ENCODE results near the gene SPAG6. TPM values are rescaled to one million over a fixed set of nuclear protein-coding genes. Genes with fewer than 3 reads are reported as not detected.

SPAG6 gene
- total RNA-seq, 1 experiment from 2014 or later = not detected

DNA sequence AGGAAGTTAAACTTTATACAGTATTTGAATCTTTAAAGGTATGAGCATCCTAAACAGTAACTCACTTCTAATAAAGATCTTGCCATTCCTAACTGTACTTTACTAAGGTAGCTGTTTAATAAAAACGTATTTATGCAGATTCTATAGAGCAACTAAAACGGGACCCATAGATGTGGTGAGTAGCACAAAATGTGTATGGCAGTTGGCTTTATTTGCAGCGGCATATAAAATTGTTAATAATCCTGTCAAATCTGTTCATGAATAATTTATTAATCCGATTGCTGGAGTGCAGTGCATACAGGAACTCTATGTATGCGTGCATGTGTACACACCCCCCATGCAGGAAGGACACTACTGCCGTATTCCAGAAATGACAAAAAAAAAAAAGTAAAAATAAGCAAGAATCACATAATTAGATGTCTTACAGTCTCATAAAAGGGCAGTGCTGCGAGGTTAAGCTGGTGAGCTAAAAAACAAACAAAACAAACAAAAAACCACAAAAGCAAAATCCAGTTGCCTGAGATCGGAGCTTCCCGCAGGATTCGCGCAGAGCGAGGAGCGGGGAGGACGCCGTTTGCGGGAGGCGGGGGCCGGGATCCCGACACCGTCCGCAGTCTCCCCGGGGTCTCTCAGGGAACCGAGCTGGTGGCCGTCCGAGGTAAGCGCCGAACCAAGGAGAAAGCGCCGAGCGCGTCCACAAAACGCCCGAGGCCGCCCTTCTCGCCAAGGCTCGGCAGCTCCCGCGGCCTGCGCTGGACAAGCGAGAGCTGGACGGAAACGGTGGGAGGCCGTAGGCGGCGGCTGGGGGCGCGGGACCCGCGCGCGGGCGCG, 29.6 kb upstream of the SPAG6 start:
- peaks cover 30% of the 10 kb centered on the region for H3K36me3 Mint-ChIP-seq (ENCODE audit: insufficient read depth, unreplicated experiment)
- TF ChIP-seq, protein P1, sequence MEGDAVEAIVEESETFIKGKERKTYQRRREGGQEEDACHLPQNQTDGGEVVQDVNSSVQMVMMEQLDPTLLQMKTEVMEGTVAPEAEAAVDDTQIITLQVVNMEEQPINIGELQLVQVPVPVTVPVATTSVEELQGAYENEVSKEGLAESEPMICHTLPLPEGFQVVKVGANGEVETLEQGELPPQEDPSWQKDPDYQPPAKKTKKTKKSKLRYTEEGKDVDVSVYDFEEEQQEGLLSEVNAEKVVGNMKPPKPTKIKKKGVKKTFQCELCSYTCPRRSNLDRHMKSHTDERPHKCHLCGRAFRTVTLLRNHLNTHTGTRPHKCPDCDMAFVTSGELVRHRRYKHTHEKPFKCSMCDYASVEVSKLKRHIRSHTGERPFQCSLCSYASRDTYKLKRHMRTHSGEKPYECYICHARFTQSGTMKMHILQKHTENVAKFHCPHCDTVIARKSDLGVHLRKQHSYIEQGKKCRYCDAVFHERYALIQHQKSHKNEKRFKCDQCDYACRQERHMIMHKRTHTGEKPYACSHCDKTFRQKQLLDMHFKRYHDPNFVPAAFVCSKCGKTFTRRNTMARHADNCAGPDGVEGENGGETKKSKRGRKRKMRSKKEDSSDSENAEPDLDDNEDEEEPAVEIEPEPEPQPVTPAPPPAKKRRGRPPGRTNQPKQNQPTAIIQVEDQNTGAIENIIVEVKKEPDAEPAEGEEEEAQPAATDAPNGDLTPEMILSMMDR (IDR thresholded peaks at IDR 0.05; ENCODE audit: unreplicated experiment) = no peak
- no TSS peak for BruUV-seq (replicated peaks)
- peak overlapping the region; percentile 86 for H3K4me3 Mint-ChIP-seq (ENCODE audit: low read depth, unreplicated experiment)
- no peak for DNase-seq
- no peaks in the 10 kb centered on the region for H3K27me3 Mint-ChIP-seq (ENCODE audit: unreplicated experiment)
- CTCF ChIA-PET = interaction anchor here (0.8 to 0.9 kb wide), 3 partner anchors 25 to 312 kb away, joined by 3 to 5 read pairs (median 4); no protein-coding TSS in a partner anchor
- intact Hi-C loops (cut with micrococcal nuclease; ENCODE audit: unreplicated experiment) = loop anchor here (5.0 kb wide), 2 partner anchors 88 to 313 kb away; partner anchors contain the start of gene DNAJC1
- no peaks in the 10 kb centered on the region for H3K4me1 Mint-ChIP-seq (ENCODE audit: low read depth, unreplicated experiment)
- peak overlapping the region; percentile 98 for H3K27ac Mint-ChIP-seq (ENCODE audit: unreplicated experiment)
- H3K9me3 Mint-ChIP-seq (ENCODE audit: low read depth, unreplicated experiment) = no peaks in the 10 kb centered on the region

DNA sequence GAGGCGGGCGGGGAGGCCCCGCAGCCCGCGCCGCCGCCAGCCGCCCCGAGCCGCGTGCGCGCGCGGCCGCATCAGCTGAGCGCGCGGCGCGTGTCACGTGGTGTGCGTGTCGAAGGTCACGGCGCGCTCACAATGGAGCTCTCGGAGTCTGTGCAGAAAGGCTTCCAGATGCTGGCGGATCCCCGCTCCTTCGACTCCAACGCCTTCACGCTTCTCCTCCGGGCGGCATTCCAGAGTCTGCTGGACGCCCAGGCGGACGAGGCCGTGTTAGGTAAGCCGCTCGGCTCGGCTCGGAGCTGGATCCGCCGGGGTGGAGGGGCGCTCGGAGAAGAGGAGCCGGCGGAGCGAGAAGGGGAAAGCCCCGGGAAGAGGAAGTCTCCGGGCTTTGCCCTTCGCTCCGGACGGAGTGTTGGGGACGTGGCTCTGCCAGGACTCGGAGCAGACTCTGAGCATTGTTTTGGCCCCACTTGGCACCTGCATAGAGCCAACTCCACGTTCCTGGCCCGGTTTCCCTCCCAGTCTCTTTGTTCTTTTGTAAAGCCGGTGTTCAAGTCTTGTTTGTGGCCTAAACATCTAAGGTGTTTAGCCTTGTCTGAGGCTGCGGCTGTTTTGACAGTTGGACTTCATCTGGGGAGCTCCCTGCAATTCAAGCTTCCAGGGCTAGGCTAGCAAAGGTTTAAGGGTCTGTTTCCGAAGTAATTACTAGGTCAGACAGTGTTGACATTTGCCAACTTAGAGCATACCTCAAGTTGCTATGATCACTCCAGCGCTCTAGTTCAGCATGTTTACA, 28.8 kb upstream of the SPAG6 start, which contains the start of gene COMMD3:
Gene COMMD3, plus strand, starts transcription at position 103 of the 790 bp plus-strand sequence. Its CDS starts 30 bp downstream, at position 133.
- no TSS peak for BruUV-seq (replicated peaks)
- TF ChIP-seq, protein P1 (IDR thresholded peaks at IDR 0.05; ENCODE audit: unreplicated experiment) = no peak
- peaks cover 36% of the 10 kb centered on the region for H3K36me3 Mint-ChIP-seq (ENCODE audit: insufficient read depth, unreplicated experiment)
- H3K4me3 Mint-ChIP-seq (ENCODE audit: low read depth, unreplicated experiment) = peak within 1 kb of the TSS; percentile 86
- no peaks in the 10 kb centered on the region for H3K9me3 Mint-ChIP-seq (ENCODE audit: low read depth, unreplicated experiment)
- peak within 1 kb of the TSS; percentile 98 for H3K27ac Mint-ChIP-seq (ENCODE audit: unreplicated experiment)
- H3K27me3 Mint-ChIP-seq (ENCODE audit: unreplicated experiment) = no peaks in the 10 kb centered on the region
- intact Hi-C loops (cut with micrococcal nuclease; ENCODE audit: unreplicated experiment) = loop anchor here (5.0 kb wide), 2 partner anchors 89 to 314 kb away; partner anchors contain the start of gene DNAJC1
- DNase-seq = peak; percentile 80
- CTCF ChIA-PET = interaction anchor here (0.5 to 0.9 kb wide), 4 partner anchors 24 to 312 kb away, joined by 3 to 5 read pairs (median 4); no protein-coding TSS in a partner anchor
- no peaks in the 10 kb centered on the region for H3K4me1 Mint-ChIP-seq (ENCODE audit: low read depth, unreplicated experiment)

DNA sequence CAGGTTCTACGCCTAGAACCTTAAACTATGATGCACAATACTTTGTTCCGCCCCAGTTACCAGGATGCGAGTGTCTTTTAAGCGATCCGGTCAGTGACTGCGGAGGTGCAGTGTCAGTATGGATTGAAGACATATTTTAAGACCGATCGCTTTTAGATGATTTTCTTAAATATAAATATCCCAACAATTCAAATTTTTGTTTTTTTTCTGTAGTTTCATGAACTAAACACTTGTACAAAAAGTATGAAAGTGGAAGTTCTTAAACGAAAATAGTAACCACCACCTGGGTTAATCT, 28.3 kb upstream of the SPAG6 start:
- Mint-ChIP-seq H3K27me3 (ENCODE audit: unreplicated experiment) (peaks cover 3% of the 10 kb centered on the region), H3K27ac (ENCODE audit: unreplicated experiment) (peak overlapping the region; percentile 55), H3K4me3 (ENCODE audit: low read depth, unreplicated experiment) (peak overlapping the region; percentile 86), H3K36me3 (ENCODE audit: insufficient read depth, unreplicated experiment) (peaks cover 41% of the 10 kb centered on the region), H3K9me3 (ENCODE audit: low read depth, unreplicated experiment) (no peaks in the 10 kb centered on the region), H3K4me1 (ENCODE audit: low read depth, unreplicated experiment) (no peaks in the 10 kb centered on the region)
- intact Hi-C loops (cut with micrococcal nuclease; ENCODE audit: unreplicated experiment) = loop anchor here (5.0 kb wide), 2 partner anchors 90 to 315 kb away; partner anchors contain the start of gene DNAJC1
- TF ChIP-seq, protein P1 (IDR thresholded peaks at IDR 0.05; ENCODE audit: unreplicated experiment) = no peak
- no peak for DNase-seq
- TSS peak; percentile 46 for BruUV-seq (replicated peaks)
- CTCF ChIA-PET = no interaction called here

DNA sequence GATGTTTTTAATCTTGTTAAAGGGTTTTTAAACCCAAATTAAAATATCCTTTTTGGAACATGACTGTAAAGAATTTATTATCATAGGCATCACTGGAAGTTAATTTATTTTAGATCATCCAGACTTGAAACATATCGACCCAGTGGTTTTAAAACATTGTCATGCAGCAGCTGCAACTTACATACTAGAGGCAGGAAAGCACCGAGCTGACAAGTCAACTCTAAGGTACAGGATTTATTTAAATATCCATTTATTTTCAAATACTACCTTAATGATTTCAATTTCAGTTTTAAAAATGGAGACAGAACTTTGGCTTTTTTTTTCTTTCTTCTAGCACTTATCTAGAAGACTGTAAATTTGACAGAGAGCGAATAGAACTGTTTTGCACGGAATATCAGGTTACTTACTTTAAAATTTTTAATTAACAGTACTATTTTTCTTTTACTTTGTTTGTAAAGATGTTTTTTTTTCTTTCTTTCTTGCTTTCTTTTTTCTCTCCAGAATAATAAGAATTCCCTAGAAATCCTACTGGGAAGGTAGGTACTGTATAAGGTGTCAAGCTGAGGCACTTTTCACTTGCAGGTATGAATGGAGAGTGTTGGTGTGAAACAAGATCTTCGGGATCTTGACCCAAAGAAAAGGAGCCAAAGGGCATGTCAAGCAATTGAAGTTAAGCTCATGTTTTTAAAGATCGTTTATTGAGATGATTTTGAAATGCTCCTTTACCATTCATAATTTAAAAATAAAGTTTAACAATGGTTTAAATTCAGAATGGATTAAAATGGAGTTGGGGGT, 27.3 kb upstream of the SPAG6 start:
- no peak for DNase-seq
- H3K27ac Mint-ChIP-seq (ENCODE audit: unreplicated experiment) = no peak overlapping the region
- peaks cover 8% of the 10 kb centered on the region for H3K4me1 Mint-ChIP-seq (ENCODE audit: low read depth, unreplicated experiment)
- no TSS peak for BruUV-seq (replicated peaks)
- CTCF ChIA-PET = no interaction called here
- TF ChIP-seq, protein P1 (IDR thresholded peaks at IDR 0.05; ENCODE audit: unreplicated experiment) = no peak
- peaks cover 13% of the 10 kb centered on the region for H3K27me3 Mint-ChIP-seq (ENCODE audit: unreplicated experiment)
- H3K36me3 Mint-ChIP-seq (ENCODE audit: insufficient read depth, unreplicated experiment) = peaks cover 49% of the 10 kb centered on the region
- peak overlapping the region; percentile 86 for H3K4me3 Mint-ChIP-seq (ENCODE audit: low read depth, unreplicated experiment)
- H3K9me3 Mint-ChIP-seq (ENCODE audit: low read depth, unreplicated experiment) = no peaks in the 10 kb centered on the region
- intact Hi-C loops (cut with micrococcal nuclease; ENCODE audit: unreplicated experiment) = loop anchor here (5.0 kb wide), 2 partner anchors 91 to 316 kb away; partner anchors contain the start of gene DNAJC1

Data from Calu3 (cell line).